HFF-Myc (cell line): Measurements from ENCODE around the gene VEZT.

Source experiments
- DNase-seq: peaks from one replicate; pipeline ENCODE4 v3.0.0-alpha.2; 2011; ENCODE audit warnings: low read depth; ENCODE audit errors: extremely low read depth
- H3K4me3 ChIP-seq: replicated peaks from 2 replicates; pipeline ENCODE4 v1.5.1; 2011; ENCODE audit warnings: low read depth, mild to moderate bottlenecking, control low read depth, low read length
- TF ChIP-seq, protein P1 (sequence below): IDR thresholded peaks from 2 replicates; pipeline ENCODE4 v1.5.1; 2012; ENCODE audit warnings: mild to moderate bottlenecking, low read depth, low read length, control low read depth; ENCODE audit errors: missing control alignments

Gene VEZT

DNA sequence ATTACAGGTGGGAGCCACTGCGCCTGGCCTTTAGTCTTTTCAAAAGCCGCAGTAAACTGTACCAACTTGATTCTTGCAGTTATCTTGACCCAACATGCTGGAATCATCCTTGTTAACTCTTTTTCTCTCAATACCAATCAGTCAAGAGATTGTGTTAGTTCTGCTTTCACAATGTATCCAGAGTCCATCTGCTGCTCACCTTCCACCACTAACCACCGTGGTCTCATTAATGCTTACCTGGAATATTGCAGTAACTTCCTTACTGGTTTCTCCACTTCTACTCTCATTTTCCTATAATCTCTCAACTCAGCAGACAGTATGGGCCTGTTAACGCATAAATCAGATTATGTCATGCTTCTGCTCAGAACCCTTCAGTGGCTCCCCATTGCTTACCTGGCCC, 62.2 kb downstream of the VEZT start:
- no peak for DNase-seq
- no peak overlapping the region for H3K4me3 ChIP-seq
- TF ChIP-seq, protein P1, sequence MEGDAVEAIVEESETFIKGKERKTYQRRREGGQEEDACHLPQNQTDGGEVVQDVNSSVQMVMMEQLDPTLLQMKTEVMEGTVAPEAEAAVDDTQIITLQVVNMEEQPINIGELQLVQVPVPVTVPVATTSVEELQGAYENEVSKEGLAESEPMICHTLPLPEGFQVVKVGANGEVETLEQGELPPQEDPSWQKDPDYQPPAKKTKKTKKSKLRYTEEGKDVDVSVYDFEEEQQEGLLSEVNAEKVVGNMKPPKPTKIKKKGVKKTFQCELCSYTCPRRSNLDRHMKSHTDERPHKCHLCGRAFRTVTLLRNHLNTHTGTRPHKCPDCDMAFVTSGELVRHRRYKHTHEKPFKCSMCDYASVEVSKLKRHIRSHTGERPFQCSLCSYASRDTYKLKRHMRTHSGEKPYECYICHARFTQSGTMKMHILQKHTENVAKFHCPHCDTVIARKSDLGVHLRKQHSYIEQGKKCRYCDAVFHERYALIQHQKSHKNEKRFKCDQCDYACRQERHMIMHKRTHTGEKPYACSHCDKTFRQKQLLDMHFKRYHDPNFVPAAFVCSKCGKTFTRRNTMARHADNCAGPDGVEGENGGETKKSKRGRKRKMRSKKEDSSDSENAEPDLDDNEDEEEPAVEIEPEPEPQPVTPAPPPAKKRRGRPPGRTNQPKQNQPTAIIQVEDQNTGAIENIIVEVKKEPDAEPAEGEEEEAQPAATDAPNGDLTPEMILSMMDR: no peak

DNA sequence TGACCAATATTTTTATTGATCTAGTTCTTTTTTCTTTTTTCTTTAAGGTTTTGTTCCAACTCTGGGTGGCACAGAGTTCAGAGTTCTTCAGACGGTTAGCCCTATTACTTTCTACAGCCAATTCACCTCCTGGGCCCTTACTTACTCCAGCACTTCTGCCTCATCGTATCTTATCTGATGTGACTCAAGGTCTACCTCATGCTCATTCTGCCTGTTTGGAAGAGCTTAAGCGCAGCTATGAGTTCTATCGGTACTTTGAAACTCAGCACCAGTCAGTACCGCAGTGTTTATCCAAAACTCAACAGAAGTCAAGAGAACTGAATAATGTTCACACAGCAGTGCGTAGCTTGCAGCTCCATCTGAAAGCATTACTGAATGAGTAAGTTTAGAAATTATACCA, 64.7 kb downstream of the VEZT start:
- DNase-seq: no peak
- TF ChIP-seq, protein P1: no peak
- no peak overlapping the region for H3K4me3 ChIP-seq

DNA sequence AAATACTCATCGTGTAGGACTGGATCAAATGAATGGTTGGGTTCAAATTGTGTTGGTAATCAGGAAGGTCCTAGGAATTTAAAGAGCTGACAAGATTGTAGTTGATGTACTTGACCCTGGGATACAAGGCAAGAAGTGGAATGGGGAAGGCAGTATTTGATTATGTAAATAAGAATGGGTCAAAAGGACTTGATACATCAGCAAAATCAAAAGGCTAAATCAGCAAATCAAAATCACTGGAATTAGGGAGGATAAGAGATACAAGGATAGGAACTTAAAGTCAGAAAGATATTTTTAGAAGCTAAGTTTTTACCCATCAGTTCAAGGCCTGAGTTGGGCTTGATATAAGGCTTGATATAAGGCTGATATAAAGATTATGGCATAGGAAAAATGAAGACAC, 65.8 kb downstream of the VEZT start:
- no peak overlapping the region for H3K4me3 ChIP-seq
- TF ChIP-seq, protein P1: no peak
- no peak for DNase-seq

DNA sequence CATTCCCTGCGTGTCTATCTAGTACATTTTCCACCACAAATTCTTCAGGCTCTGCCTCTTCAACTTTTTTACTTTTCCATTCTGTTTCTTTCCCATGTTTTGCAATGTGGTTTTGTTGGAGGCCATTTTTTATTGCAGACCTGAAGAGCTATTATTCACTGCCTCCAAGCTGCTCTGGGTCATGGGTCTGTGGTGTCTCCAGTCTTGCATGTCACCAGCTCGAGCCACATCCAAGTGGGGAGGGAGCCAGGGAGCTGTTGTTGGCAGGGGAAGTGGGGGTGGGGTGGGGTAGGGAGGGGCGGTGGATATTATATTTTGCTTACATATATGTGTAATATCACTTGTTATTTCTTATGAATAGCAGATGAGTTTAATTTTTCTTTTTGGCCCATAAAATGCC, 69.1 kb downstream of the VEZT start:
- TF ChIP-seq, protein P1: no peak
- no peak overlapping the region for H3K4me3 ChIP-seq
- no peak for DNase-seq

DNA sequence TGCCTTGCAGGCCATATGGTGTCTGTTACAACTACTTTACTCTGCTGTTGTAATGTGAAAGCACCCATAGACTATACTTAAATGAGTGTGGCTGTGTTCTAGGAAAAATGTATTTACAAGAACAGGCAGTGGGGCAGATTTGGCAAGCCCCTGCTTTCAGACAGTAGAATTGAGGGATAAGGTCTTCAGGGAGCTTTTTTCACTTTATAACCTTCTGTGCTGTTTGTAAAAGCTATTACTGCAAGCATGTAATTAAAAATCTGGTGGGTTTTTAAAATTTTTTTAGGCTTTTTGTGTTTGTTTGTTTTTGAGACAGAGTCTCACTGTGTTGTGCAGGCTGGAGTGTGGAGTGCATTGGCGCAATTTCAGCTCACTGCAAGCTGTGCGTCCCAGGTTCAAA, 73.9 kb downstream of the VEZT start:
- no peak overlapping the region for H3K4me3 ChIP-seq
- no peak for DNase-seq
- TF ChIP-seq, protein P1: no peak

DNA sequence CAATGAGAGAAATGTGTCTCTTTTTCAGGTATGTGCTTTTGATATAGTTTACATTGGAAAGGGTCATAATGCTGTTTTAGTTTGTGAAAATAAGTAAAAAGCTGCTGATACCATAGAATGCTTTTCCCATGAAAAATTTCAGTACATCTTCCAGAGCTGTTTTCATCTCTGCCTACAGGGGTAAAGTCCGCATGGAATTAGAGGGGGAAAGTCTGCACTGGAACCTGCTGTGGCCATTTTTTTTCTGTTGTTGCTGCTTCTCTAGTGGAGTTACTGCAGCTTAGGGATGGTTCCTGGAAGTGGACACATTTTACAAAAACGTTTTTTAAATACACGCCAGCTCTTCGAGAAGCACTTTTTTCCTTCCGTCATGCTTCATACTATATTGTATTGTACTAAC, 81.3 kb downstream of the VEZT start:
- H3K4me3 ChIP-seq: no peak overlapping the region
- DNase-seq: no peak
- TF ChIP-seq, protein P1: no peak

DNA sequence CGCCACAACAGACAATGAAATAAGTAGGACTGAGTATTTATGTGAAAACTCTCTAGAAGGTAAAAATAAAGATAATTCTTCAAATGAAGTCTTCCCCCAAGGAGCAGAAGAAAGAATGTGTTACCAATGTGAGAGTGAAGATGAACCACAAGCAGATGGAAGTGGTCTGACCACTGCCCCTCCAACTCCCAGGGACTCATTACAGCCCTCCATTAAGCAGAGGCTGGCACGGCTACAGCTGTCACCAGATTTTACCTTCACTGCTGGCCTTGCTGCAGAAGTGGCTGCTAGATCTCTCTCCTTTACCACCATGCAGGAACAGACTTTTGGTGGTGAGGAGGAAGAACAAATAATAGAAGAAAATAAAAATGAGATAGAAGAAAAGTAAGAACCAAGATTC, 82.7 kb downstream of the VEZT start:
- no peak overlapping the region for H3K4me3 ChIP-seq
- DNase-seq: no peak
- TF ChIP-seq, protein P1: no peak
